Heart left ventricle (tissue), 16 donors: ENCODE data around the gene EHD2. TPM values are rescaled to one million over a fixed set of nuclear protein-coding genes. Genes with fewer than 3 reads are reported as not detected.

ENCODE experiments used
- ATAC-seq, 4 donors: fragments of 200-7000 bp; cut with Tn5 transposase; one replicate each; pipeline ENCODE4 v1.9.1; 2020 to 2022; ENCODE audit warnings: moderate library complexity in 4 of 4, mild to moderate bottlenecking in 3 of 4, moderate number of reproducible peaks in 1 of 4
- DNase-seq, 5 donors: peaks; one replicate each; pipeline ENCODE4 v3.0.0-alpha.2; 2020
- H3K27ac ChIP-seq, 12 donors: fragments of 200-600 bp; sonication (generic) in 4 of 12; one replicate each; pipeline versions ENCODE4 v1.5.0 to v1.8.0; 2016 to 2022; ENCODE audit warnings: mild to moderate bottlenecking in 2 of 12
- H3K27me3 ChIP-seq, 9 donors: fragments of 200-600 bp; sonication (generic) in 2 of 9; one replicate each; pipeline versions ENCODE4 v1.5.1 to v1.8.0; 2016 to 2022; ENCODE audit warnings: mild to moderate bottlenecking in 3 of 9
- H3K36me3 ChIP-seq, 9 donors: fragments of 200-600 bp; sonication (generic) in 2 of 9; one replicate each; pipeline versions ENCODE4 v1.5.0 to v1.8.0; 2018 to 2022; ENCODE audit warnings: mild to moderate bottlenecking in 2 of 9
- H3K4me1 ChIP-seq, 12 donors: fragments of 200-600 bp; sonication (generic) in 4 of 12; one replicate each; pipeline versions ENCODE4 v1.5.0 to v1.8.0; 2016 to 2022; ENCODE audit warnings: mild to moderate bottlenecking in 3 of 12
- H3K4me3 ChIP-seq, 12 donors: fragments of 200-600 bp; sonication (generic) in 4 of 12; one replicate each; pipeline versions ENCODE4 v1.5.0 to v1.8.0; 2017 to 2022; ENCODE audit warnings: mild to moderate bottlenecking in 9 of 12, moderate library complexity in 4 of 12
- H3K9me3 ChIP-seq, 12 donors: fragments of 200-600 bp; sonication (generic) in 4 of 12; one replicate each; pipeline versions ENCODE4 v1.5.0 to v1.8.0; 2016 to 2022; ENCODE audit warnings: mild to moderate bottlenecking in 1 of 12
- POLR2A ChIP-seq, 2 donors: fragments of 450-650 bp; IDR thresholded peaks; one replicate each; pipeline ENCODE4 v1.6.1; 2017; ENCODE audit warnings: antibody characterized with exemption in 2 of 2, mild to moderate bottlenecking in 2 of 2, moderate library complexity in 2 of 2
- WGBS, 4 donors: extraction: QIAGEN DNeasy Blood & Tissue Kit in 2 of 4; methylation state at CpG; one replicate each; pipeline versions ENCODE4 v1.1.5 to v1.1.7; 2013 to 2018; 5-methylcytosine and 5-hydroxymethylcytosine counted together
- intact Hi-C, 10 donors: fragments of 100-400 bp; cut with DNase I; formaldehyde crosslinking; loops; one replicate each; pipeline versions ENCODE4 v1.11.1 to v1.14.2; 2022
- polyA plus RNA-seq, 2 donors: library from polyadenylated mRNA; stranded (reverse); fragments of 200-250 nt; gene quantifications; one replicate each; pipeline ENCODE4 v1.2.3, GENCODE V29; 2013
- total RNA-seq, 9 donors: library from RNA; depleted of rRNA in 2 of 9; stranded (reverse); fragments of >200 nt in 2 of 9; fragmentation: NEBNext Ultra II Directional in 3 of 9; extraction: Animal tissue kit (Norgen Biotek cat#: 25700) in 3 of 9; gene quantifications; one replicate each; pipeline versions ENCODE4 v1.1.0 to v1.2.4, GENCODE V29; 2016 to 2023
- TF ChIP-seq, protein P1 (sequence below), 12 donors: fragments of 200-600 bp; sonication (generic) in 4 of 12; IDR thresholded peaks; one replicate each; pipeline versions ENCODE4 v1.5.0 to v1.8.0; 2018 to 2022; ENCODE audit warnings: antibody characterized with exemption in 12 of 12, mild to moderate bottlenecking in 5 of 12
- donor health status: ischemic (EF 13 %, LVEDD 7.1; RV severe dilation, severe dysfunction).
- donor health status: healthy with polysubstance abuse.
- donor health status: DM: no; HTN: yes; CAD: no.
- donor health status: DM: no; HTN: no; CAD: no.
- donor health status: ischemic (EF 25% LVEDD 6.9; RV normal size, moderate dysfunction).
- donor health status: ischemic (EF 25% LVEDD 5.7; RV mildly dilated, moderate dysfunction).
- donor health status: healthy.
- donor health status: DM: yes; HTN: yes; CAD: no.
- donor health status: ischemic (EF 35%, LVEDD 5.7; RV mildly dilated, moderate dysfunction).
- donor health status: nonischemic (EF 11% LVEDD 7.7; RV severe dilation, severe dysfunction).
- donor health status: DM: yes; HTN: yes; CAD: no.
- donor health status: PGD.
- donor health status: ischemic (EF 29% LVEDD 5.4; RV normal size, mild dysfunction).
- donor health status: nonischemic (EF 23%, LVEDD 6.1; RV moderate dilation, normal function).

EHD2 gene
- total and polyA plus RNA-seq, 11 donors: 30.6 to 133 (median 45.1) TPM

DNA sequence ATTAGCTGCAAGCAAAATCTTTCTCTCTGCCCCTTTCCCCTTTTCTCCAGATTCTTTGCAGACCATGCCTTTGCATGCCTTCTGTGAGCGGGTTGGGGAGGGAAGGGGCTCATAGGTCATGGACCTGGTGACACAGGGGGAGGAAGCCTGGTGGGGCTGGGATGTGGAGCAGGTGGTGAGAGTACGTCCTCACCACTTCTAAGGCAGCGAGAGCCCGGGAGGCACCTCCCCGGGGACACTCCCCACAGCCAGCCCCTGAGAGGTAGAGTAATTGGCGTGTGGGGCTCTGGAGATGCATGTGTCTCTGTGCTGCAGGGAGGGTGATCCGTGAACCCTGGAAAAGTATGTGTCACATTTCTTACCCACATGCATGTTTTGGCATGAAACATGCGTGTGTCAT lies 42.5 kb upstream of the EHD2 start:
- no peak overlapping the region for H3K4me3 ChIP-seq
- WGBS, 4 donors: 95 to 99% (median 97%) methylated on average over 8 of the region's 8 CpGs
- intact Hi-C loops: no loop called here

DNA sequence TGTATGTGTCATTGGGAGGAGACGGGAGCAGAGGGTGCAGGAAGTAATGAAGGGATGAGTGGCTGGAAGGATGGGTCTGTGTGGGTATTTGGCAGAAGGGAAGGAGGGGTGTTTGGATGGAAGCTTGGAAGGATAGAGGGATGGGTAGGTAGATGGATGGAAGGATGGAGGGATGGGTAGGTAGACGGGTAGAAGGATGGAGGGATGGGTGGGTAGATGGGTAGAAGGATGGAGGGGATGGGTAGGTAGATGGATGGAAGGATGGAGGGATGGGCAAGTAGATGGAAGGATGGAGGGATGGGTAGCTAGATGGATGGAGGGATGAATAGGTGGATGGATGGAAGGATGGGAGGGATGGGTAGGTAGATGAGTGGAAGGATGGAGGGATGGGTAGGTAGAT lies 41.7 kb upstream of the EHD2 start:
- Histone ChIP-seq H3K4me1 (peaks cover 0 to 16% (median 11%) of the 10 kb centered on the region in 12 donors), H3K27me3 (no peaks in the 10 kb centered on the region), H3K27ac (no peak overlapping the region), H3K4me3 (no peak overlapping the region), H3K36me3 (peaks cover 0 to 50% (median 33%) of the 10 kb centered on the region in 9 donors), H3K9me3 (no peaks in the 10 kb centered on the region)
- 97% methylated on average over 2 of the region's 2 CpGs for WGBS, 4 donors
- no peak for TF ChIP-seq POLR2A (IDR thresholded peaks at IDR 0.05)
- TF ChIP-seq, protein P1, sequence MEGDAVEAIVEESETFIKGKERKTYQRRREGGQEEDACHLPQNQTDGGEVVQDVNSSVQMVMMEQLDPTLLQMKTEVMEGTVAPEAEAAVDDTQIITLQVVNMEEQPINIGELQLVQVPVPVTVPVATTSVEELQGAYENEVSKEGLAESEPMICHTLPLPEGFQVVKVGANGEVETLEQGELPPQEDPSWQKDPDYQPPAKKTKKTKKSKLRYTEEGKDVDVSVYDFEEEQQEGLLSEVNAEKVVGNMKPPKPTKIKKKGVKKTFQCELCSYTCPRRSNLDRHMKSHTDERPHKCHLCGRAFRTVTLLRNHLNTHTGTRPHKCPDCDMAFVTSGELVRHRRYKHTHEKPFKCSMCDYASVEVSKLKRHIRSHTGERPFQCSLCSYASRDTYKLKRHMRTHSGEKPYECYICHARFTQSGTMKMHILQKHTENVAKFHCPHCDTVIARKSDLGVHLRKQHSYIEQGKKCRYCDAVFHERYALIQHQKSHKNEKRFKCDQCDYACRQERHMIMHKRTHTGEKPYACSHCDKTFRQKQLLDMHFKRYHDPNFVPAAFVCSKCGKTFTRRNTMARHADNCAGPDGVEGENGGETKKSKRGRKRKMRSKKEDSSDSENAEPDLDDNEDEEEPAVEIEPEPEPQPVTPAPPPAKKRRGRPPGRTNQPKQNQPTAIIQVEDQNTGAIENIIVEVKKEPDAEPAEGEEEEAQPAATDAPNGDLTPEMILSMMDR (IDR thresholded peaks at IDR 0.05): no peak
- ATAC-seq (no peak), DNase-seq (no peak)
- intact Hi-C loops: no loop called here

More for the DNA sequence above, 42.5 kb upstream of the EHD2 start:
- ATAC-seq (no peak), DNase-seq (no peak)
- Histone ChIP-seq H3K27ac (no peak overlapping the region), H3K4me1 (peaks cover 0 to 24% (median 12%) of the 10 kb centered on the region in 12 donors), H3K27me3 (no peaks in the 10 kb centered on the region), H3K9me3 (no peaks in the 10 kb centered on the region), H3K36me3 (peaks cover 0 to 44% (median 33%) of the 10 kb centered on the region in 9 donors)
- no peak for TF ChIP-seq POLR2A (IDR thresholded peaks at IDR 0.05)
- TF ChIP-seq, protein P1 (IDR thresholded peaks at IDR 0.05): no peak

DNA sequence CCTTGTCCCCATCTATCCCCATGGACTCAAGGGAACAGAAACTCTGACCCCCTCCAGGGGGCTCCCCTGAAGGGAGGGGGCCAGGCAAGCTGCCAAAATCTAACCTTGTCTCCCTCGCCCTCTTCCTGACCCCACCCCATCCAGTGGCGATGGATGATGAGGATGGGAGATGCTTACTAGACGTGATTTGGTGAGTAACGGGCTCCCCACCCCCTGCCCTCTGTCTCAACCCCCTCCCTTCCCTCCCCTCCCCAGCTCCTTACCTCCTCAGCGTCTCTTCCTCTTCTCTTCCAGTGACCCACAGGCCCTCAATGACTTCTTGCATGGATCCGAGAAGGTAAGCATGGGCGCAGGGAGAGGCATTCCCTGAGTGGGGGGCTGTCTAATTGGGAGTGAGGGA lies 39.8 kb upstream of the EHD2 start:
- peaks cover 0 to 3% (median 0%) of the 10 kb centered on the region in 12 donors for H3K4me1 ChIP-seq
- H3K36me3 ChIP-seq: peaks cover 0 to 65% (median 47%) of the 10 kb centered on the region in 9 donors
- no peaks in the 10 kb centered on the region for H3K9me3 ChIP-seq
- no peaks in the 10 kb centered on the region for H3K27me3 ChIP-seq
- no peak overlapping the region for H3K4me3 ChIP-seq
- 91 to 96% (median 95%) methylated on average over 7 of the region's 7 CpGs for WGBS, 4 donors
- intact Hi-C loops: no loop called here
- ATAC-seq: no peak
- no peak overlapping the region for H3K27ac ChIP-seq
- DNase-seq: peak in 1 of 5 donors; percentile 6
- TF ChIP-seq POLR2A (IDR thresholded peaks at IDR 0.05): no peak
- TF ChIP-seq, protein P1 (IDR thresholded peaks at IDR 0.05): no peak

DNA sequence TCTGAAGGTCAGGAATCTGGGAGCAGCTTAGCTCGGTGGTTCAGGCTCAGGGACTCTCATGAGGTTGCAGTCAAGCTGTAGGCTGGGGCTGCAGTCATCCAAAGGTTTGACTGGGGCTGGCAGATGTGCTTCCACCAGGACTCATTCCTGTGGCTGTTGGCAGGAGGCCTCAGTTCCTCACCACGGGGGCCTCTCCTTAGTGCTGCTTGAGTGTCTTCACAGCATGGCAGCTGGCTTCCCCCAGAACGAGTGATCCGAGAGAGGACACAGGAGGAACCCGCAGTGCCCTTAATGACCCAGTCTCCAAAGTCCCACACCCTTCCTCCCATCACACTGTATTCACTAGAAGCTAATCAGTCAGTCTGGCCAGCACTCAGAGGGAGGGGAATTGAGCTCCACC lies 38.7 kb upstream of the EHD2 start:
- Histone ChIP-seq H3K9me3 (no peaks in the 10 kb centered on the region), H3K4me3 (no peak overlapping the region), H3K36me3 (peaks cover 0 to 75% (median 53%) of the 10 kb centered on the region in 9 donors), H3K4me1 (no peaks in the 10 kb centered on the region), H3K27me3 (no peaks in the 10 kb centered on the region), H3K27ac (no peak overlapping the region)
- peak in 1 of 5 donors; percentile 12 for DNase-seq
- no peak for TF ChIP-seq POLR2A (IDR thresholded peaks at IDR 0.05)
- TF ChIP-seq, protein P1 (IDR thresholded peaks at IDR 0.05): no peak
- intact Hi-C loops: no loop called here
- no peak for ATAC-seq
- 83 to 91% (median 89%) methylated on average over 5 of the region's 5 CpGs for WGBS, 4 donors
